Thymus (tissue), 11 donors: ENCODE data around the gene CTSE. TPM values are rescaled to one million over a fixed set of nuclear protein-coding genes. Genes with fewer than 3 reads are reported as not detected.
"Not testable (repeated sequence)": the region's sequence is repeated elsewhere in the genome, so short reads cannot be mapped to it uniquely, and the experiment has no call there.

Experiments
- DNase-seq, 9 donors: peaks; one replicate each; pipeline ENCODE4 v3.0.0-alpha.2; 2013; ENCODE audit warnings: low spot score in 9 of 9, low read depth in 6 of 9, missing footprints in 1 of 9
- H3K27ac ChIP-seq, 2 donors: one replicate each; pipeline ENCODE4 v1.5.1; 2013; ENCODE audit warnings: control low read depth in 1 of 2, low read depth in 1 of 2, low read length in 1 of 2, mild to moderate bottlenecking in 1 of 2, moderate library complexity in 1 of 2
- H3K27me3 ChIP-seq, 2 donors: one replicate each; pipeline ENCODE4 v1.5.1; 2013; ENCODE audit warnings: low read length in 1 of 2; ENCODE audit not compliant: control insufficient read depth in 2 of 2, insufficient read depth in 1 of 2
- H3K36me3 ChIP-seq, 2 donors: one replicate each; pipeline ENCODE4 v1.5.1; 2013; ENCODE audit warnings: low read length in 1 of 2, mild to moderate bottlenecking in 1 of 2, moderate library complexity in 1 of 2; ENCODE audit not compliant: control insufficient read depth in 2 of 2, insufficient read depth in 2 of 2
- H3K4me1 ChIP-seq, 2 donors: one replicate each; pipeline ENCODE4 v1.5.1; 2013; ENCODE audit warnings: low read length in 2 of 2; ENCODE audit not compliant: control insufficient read depth in 2 of 2, insufficient read depth in 2 of 2
- H3K4me3 ChIP-seq, 2 donors: one replicate each; pipeline ENCODE4 v1.5.1; 2013; ENCODE audit warnings: low read length in 2 of 2, control low read depth in 1 of 2, mild to moderate bottlenecking in 1 of 2
- H3K9me3 ChIP-seq, 2 donors: one replicate each; pipeline ENCODE4 v1.5.1; 2013; ENCODE audit warnings: low read length in 1 of 2, mild to moderate bottlenecking in 1 of 2; ENCODE audit not compliant: control insufficient read depth in 2 of 2, insufficient read depth in 1 of 2
- WGBS: extraction: QIAGEN DNeasy Blood & Tissue Kit; methylation state at CpG from one replicate; pipeline ENCODE4 v1.1.7; 2013; 5-methylcytosine and 5-hydroxymethylcytosine counted together
- polyA plus RNA-seq: library from polyadenylated mRNA; stranded (reverse); fragments of 200-250 nt; gene quantifications from one replicate; pipeline ENCODE4 v1.2.3, GENCODE V29; 2013
- total RNA-seq: library from RNA; stranded (reverse); fragments of 120-200 nt; gene quantifications from one replicate; pipeline ENCODE4 v1.2.4, GENCODE V29; 2013
- donor health status: healthy.

The CTSE gene
- total and polyA plus RNA-seq, 2 donors: 1.4 to 3.1 TPM

DNA sequence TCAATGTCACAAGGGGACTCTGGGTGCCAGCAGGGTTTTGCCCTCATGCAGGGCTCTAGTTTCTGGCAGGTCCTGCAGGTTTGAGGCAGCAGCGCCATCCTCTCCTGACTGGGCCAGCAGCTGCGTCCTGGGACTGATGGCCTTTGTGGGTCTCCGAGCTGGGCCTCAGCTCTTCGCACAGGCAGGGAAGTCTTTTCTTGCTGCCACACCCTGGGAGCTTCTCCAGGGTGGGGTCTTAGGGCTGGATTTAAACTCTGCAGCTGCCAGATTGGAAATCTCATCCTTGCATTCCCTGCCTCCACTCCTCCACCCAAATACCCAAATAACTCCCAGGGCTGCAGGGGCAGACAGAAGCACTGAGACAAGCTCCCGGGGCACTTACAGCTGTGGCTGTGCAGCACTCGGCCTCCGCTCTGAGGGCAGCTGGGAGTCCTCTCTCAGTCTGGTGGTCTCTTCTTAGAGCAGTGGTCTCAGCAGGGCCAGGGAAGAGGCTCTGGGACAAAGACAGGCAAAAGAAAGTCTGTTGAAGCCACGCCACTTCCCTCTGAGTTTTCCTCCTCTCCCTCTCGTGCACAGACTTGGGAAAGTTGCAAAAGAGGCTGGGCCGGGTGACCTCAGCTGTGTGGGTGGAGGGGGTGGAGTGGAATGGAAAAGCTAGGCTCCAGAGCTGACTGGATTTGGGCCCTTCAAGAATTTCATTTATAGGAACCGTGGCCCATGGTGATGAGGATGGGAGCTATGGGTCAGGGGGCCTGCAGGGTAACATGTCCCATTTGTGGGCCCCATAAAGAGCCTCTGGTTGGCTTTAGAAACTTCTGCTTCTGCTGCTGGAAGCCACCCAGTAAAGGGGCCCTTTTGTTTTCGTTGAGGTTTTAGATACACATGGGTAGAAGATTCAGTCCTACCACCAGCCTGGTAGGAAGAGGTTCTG is 20.6 kb downstream of the CTSE start, which contains the start of gene RAB7B:
TSS of gene RAB7B (minus strand) at position 525 of the 931 bp plus-strand sequence. CDS start 9,260 bp downstream, outside the sequence.
- no peaks in the 10 kb centered on the region for H3K27me3 ChIP-seq
- DNase-seq: no peak
- WGBS: 81% methylated on average over 12 of the region's 12 CpGs
- no peaks in the 10 kb centered on the region for H3K9me3 ChIP-seq
- peaks cover 0 to 23% of the 10 kb centered on the region in 2 donors for H3K4me1 ChIP-seq
- H3K4me3 ChIP-seq: peak within 1 kb of the TSS in 1 of 2 donors; percentile 8
- H3K27ac ChIP-seq: peak within 1 kb of the TSS; percentile 32 to 63
- H3K36me3 ChIP-seq: no peaks in the 10 kb centered on the region

- no peak overlapping the region for H3K27ac ChIP-seq
- H3K36me3 ChIP-seq: no peaks in the 10 kb centered on the region
- WGBS: 97% methylated on average over 3 of the region's 3 CpGs
- no peaks in the 10 kb centered on the region for H3K9me3 ChIP-seq
- no peak for DNase-seq
- no peak overlapping the region for H3K4me3 ChIP-seq
- H3K4me1 ChIP-seq: peaks cover 0 to 23% of the 10 kb centered on the region in 2 donors
- H3K27me3 ChIP-seq: no peaks in the 10 kb centered on the region
Observed at GRCh38 chr1:206002160-206002559, 21.5 kb downstream of the CTSE start.

DNA sequence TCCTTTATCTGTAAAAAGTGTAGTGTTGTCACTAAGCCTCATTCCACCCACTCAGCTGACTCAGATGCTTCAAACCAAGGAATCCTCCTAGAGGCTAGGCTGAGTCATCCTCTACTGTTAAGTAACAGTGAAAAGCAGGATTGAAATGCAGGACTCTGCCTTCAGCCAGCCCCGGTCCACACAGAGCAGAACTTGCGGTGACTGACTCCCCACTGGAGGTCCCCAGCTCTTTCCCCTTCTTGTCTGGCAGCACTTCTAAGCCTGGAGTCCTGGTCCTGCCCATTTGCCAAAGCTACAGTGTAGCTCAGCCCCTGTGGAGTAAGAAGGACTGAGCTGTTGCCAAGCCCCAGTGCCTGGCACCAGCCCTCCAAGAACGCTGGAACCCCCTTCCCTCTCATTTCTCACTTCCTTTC is 22.2 kb downstream of the CTSE start:
- no peak overlapping the region for H3K27ac ChIP-seq
- no peaks in the 10 kb centered on the region for H3K27me3 ChIP-seq
- no peaks in the 10 kb centered on the region for H3K9me3 ChIP-seq
- H3K4me3 ChIP-seq: no peak overlapping the region
- DNase-seq: no peak
- H3K4me1 ChIP-seq: peaks cover 0 to 23% of the 10 kb centered on the region in 2 donors
- 38% methylated on average over 3 of the region's 3 CpGs for WGBS
- no peaks in the 10 kb centered on the region for H3K36me3 ChIP-seq

DNA sequence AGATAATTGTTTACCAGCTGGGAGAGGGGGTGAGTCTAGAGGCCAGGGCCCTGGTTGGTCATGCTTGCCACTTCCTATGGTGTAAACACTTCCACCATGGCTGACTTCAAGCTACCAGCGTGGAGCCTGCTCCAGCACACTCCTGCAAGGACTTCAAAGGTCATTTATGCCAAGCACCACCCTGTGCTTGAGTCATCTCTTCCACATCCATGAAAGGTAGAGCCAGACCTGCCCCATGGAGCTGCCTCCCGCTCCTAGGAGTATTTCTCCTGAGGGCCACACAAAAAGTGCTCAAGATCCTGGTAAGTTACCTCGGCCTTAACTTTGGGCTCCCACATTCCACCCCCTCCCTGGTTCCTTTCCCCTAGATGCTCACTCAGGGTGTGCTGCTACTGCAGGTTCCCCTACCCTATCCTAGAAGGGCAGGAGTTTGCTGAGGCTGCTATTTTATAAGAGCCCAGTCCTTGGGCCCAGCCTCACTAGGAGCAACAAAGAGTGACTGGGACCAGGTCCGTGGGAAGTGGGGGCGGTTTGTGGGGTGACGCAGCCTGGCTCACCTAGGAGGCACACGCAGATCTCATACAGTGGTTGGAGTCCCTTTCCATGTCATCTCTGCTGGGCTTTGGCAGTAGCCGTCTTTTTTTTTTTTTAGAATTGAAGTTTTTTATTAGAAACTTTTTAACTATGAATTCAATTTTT is 22.9 kb downstream of the CTSE start:
- 97% methylated on average over 8 of the region's 8 CpGs for WGBS
- Histone ChIP-seq H3K27ac (no peak overlapping the region), H3K27me3 (no peaks in the 10 kb centered on the region), H3K4me3 (no peak overlapping the region), H3K9me3 (no peaks in the 10 kb centered on the region), H3K4me1 (peaks cover 0 to 20% of the 10 kb centered on the region in 2 donors), H3K36me3 (no peaks in the 10 kb centered on the region)
- no peak for DNase-seq

DNA sequence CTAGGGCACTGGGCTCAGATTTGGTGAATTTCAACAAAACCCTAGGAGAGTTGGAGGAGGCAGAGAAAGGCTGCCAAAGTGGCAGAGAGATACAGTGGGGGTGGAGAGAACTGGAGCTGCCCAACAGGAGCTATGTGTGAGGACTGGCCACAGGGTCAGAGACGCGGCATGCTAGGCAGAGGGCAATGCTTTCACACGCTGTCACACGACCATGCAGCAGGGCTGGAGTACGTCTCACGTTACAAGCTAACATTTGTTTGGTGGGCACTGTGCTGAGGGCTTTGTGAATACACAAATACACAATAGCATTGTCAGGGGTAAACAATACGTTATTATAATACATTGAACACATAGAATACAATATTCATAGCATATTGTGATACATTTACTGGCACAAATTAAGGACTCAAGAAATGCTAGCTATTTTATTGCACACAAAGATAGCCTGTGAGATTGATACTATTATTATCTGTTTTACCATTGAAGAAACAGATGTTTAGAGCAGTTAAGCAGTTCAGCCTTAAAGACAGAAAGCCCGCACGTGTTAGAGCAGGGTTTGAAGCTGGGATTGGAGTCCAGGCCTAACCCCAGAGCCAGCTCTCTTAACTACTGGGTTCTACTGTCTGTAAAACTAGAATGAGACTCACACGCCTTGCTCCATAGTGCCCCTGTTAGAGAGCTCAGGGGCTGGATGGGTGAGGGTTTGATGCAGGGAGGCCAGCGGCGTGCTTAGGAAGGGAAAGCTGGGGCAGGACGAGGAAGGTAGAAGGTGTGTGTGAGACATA is 25.0 kb downstream of the CTSE start:
- DNase-seq: no peak
- Histone ChIP-seq H3K4me3 (no peak overlapping the region), H3K27ac (no peak overlapping the region), H3K36me3 (no peaks in the 10 kb centered on the region), H3K4me1 (peaks cover 0 to 8% of the 10 kb centered on the region in 2 donors), H3K9me3 (no peaks in the 10 kb centered on the region), H3K27me3 (no peaks in the 10 kb centered on the region)
- 95% methylated on average over 13 of the region's 13 CpGs for WGBS

- H3K27me3 ChIP-seq, H3K36me3 ChIP-seq, H3K27ac ChIP-seq, H3K9me3 ChIP-seq, DNase-seq, H3K4me1 ChIP-seq, H3K4me3 ChIP-seq: not testable (repeated sequence)
- 100% methylated on average over 1 of the region's 1 CpG for WGBS
Observed at GRCh38 chr1:205996641-205997040, 27.1 kb downstream of the CTSE start.

DNA sequence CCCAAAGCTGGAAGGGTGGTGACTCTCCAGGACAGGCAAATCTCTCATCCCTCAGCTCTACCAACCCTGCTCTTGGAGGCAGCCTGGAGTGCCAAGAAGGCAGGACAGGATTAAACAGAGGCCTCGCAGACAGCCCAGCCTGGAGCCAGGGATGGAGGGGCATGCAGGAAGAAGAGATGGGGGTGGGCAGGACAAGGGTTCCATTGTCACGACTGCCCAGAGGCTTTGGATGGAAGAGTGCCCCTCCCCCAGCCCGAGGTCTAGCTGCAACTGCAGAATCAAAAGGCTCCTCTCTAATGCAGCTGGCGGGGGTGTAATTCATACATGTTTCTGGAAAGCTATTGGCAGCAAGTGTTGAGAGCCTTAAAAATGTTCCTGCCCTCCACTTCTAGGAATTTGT is 29.3 kb downstream of the CTSE start:
- DNase-seq: no peak
- Histone ChIP-seq H3K4me3 (no peak overlapping the region), H3K27me3 (no peaks in the 10 kb centered on the region), H3K27ac (no peak overlapping the region), H3K9me3 (no peaks in the 10 kb centered on the region), H3K36me3 (no peaks in the 10 kb centered on the region), H3K4me1 (no peaks in the 10 kb centered on the region)
- 95% methylated on average over 4 of the region's 4 CpGs for WGBS

DNA sequence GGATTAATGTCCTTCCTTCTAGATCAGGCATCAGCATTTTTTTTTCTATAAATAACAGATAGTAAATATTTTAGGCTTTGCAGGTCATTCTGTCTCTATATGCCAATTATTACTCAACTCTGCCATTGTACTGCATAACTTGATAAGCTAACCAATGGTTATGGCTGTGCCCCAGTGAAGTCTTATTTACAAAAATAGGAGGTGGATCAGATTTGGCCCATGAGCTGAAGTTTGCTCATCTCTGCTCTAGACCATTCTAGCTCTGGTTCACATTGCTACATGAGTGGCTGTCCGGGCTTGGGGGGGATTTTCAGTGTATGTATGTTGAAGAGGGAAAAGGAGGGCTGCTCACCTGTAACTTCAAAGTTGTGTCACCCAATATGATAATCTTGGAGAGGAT is 30.6 kb downstream of the CTSE start:
- Histone ChIP-seq H3K27ac (no peak overlapping the region), H3K9me3 (no peaks in the 10 kb centered on the region), H3K4me3 (no peak overlapping the region), H3K4me1 (no peaks in the 10 kb centered on the region), H3K27me3 (no peaks in the 10 kb centered on the region), H3K36me3 (no peaks in the 10 kb centered on the region)
- no peak for DNase-seq
- 98% methylated on average over 1 of the region's 1 CpG for WGBS
